Fibroblast of skin of left biceps (primary cell): Measurements from ENCODE around the gene TRPC5OS.

Source experiments
- DNase-seq, 2 experiments: peaks; one replicate each; pipeline ENCODE4 v3.0.0-alpha.2; 2013; ENCODE audit warnings: low read depth in 2 of 2

TRPC5OS gene

DNA sequence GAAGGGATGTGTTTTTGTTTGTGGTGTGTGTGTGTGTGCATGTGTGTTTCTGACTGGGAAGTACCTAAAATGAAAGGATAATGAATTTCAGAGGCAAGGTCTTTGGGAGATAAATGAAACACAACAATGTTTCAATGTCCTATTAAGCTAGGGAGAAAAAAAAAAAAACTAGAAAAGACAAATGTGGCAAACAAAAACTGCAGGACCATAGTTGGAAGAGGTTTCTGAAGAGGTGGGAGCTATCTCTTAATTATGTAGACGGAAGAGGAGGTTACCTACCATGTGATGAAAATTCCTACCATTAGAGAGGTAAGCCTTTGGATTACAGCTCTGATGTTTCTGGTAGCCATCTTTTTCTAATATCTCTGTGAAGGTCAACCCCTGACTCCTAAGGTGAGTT is at the start of gene TRPC5OS:
Gene TRPC5OS (plus strand): TSS at position 301 of the 400 bp plus-strand sequence. CDS start 25,669 bp downstream, outside the sequence.
- no peak for DNase-seq

DNA sequence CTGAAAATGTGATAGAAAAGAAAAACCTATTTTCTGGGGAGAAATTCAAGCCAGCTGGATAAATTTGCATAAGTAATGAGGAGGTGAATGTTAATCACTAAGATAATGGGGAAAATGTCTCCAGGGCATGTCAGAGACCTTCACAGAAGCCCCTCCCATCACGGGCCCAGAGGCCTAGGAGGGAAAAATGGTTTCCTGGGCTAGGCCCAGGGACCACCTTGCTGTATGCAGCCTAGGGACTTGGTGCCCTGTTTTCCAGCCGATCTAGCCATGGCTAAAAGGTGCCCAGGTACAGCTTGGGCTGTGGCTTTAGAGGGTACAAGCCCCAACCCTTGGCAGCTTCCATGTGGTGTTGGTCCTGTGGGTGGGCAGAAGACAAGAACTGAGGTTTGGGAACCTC is 46.6 kb upstream of the TRPC5OS start:
- DNase-seq: no peak

DNA sequence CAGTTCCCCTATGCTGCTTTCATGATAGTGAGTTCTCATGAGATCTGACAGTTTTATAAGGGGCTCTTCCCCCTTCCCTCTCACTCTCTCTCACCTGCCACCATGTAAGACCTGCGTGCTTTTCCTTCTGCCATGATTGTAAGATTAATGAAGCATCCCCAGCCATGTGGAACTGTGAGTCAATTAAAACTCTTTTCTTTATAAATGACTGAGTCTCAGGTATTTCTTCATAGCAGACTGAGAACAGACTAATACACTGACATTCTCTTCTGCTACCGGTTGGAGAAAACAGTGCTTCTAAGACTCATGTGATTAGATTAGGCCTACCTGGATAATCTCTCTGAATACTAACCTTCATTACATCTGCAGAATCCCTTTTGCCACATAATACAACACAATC is 45.4 kb upstream of the TRPC5OS start:
- DNase-seq: no peak

DNA sequence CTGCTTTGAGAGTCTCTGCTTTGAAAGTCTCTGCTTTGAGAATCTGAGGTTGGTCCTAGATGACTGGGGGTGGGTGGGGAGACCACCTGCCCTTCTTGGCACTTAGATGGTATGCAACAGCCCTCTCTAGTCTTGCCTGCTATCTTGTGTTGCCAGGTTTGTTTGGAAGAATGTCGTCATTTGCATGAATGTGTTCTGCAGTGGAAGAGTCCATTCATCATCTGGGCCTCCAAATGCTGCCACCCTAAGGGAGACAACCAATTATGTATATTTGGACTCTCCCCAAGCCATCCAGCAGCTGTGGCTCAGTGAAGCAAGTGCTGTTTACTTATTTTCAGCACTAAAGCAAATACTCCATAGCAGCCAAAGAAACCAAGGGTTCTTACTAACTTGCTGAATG is 44.6 kb upstream of the TRPC5OS start:
- no peak for DNase-seq

DNA sequence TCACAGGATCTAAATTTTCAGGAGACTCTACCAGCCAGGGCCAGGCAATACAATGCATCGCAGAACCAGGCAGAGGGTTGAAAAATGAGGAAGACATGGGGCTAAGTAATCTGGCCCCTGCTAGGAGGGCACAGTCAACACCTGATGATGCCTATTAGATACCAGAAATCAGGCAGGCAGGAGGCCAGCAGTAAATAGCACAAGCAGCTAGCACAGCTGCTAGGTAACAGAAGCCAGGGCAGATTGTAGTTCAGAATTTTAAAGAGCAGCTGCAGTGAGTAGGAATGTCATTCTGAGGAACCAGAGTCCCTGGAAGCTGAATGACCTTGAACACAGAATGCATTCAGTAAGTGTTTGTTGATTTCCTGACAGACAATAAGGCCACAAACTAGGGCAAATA is 38.8 kb upstream of the TRPC5OS start:
- DNase-seq: no peak

DNA sequence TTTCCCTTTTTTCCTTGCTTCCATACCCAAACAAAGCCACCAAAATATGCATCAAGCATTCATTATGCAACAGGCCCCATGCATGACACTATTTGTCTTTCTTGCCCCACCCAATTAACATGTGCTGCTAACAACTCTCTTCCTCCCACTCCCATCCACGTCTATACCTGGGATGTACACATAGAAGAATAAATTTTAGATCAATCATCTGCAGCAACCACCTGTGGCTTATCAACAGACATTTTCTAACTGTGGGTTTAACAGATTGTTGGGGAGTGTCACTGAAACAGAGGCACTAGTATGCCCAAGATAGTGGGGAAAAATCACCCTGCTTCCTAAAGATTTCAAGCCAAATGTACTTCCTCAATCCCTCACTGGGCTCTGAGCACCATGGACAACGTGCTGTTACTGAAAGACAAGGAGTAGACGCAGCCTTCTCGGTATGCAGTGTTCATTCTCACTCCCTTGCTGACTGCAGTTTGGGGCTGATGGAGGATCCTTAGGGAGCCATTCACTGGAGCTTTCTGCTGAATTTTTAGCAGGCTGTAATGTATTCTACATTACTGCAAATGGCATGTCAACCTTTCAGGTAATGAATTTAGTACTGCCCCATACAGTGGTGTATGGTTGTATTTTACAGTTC is 28.4 kb upstream of the TRPC5OS start:
- DNase-seq: no peak

DNA sequence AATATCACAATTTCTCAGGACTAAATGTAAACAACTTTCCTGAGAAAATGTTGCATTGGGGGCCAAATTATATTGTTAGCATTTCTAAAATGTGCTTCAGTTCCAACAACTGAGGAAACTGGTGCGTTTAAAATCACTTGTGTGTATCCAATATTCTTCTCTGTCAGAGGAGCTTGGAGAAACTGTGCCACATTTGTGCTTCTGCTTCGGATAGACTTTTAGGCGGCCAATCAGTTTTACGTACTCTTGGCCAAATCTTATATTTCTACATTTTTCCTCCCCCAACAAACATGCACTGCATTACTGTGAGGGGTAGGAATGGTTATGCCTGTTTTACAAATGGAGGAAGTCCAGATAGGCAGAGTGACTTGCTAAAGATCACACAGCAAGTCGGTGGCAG is 27.4 kb upstream of the TRPC5OS start:
- DNase-seq: no peak

DNA sequence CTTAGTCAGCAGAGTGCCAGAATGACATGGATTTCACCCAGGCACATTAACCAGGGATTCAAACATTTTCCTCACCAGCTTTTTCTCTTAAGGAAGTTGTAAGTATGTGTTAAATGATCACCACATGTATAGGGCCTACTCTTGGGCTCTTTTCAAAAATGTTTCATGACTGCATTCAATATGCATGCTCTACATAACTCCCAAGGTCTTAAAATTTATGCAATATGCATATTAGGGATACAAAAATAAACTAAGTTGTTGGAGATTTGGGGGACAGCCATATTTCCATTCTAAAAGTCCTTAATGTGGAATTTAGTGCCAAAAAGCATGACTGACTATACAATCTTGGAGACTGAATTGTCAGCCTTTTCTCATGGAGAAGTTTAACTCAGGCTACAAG is 25.0 kb upstream of the TRPC5OS start:
- peak; percentile 21 to 36 for DNase-seq

DNA sequence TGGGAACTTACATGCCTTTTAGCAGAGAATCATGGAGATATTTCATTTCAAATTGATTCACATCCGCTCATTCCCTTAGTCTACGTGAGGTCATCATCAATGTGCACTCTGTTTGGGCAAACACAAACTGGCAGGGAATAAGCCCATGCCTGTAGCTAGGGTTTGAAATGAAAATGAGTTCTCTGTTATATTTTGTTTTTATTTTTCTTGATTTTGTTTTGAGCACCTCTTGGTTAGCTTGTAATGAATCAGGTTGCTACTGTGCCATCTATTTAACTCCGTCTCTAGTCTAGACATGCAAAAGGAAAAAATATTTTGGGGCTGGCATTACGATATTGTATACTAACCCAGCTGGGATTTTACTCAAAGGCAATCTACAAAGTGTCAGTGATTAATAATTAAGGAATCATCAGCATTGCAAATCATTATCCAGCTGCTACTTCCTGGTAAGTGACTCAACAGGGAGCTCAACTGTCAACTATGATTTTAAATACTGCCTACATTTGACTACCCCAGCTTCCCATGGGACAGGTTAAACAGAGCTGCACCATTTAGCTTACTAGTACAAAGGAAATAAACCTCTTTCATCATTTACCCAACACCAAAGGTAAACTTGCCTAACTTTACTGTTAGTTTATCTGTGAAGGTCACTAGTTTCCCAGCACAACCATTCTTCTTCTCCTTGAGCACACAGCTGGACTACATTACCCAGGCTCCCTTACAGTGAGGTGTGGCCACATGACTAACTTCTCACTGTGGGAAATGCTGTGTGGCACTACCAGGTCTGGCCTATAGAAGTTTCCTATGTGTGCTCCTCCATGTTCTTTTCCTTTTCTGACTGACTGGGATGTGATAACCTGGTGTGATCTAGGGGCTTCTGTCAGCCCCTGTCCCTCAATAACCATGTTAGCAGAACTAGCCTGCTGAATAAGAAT is 21.2 kb upstream of the TRPC5OS start:
- DNase-seq: no peak

DNA sequence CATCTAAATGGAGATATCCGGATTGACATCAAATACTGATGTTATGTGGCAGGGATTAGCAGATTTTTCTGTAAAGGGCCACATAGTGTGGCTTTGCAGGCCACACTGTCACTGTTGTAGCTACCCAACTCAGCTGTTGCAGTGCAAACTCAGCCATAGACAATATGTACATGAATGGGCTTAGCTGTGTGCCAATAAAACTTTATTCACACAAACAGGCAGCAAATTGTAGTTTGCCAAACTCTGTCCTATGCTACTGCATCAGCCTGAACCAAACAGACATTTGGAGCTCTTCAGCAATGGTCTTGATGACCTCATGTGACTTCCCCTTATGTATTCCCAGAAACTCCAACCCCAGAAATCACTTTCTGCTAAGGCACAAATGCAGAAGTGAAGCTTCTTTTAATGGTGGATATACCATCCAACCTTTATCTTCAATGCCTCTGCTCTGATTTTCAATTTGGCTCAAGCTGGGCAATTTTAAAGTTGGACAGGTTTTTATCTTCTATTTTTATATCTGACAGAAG is 18.4 kb upstream of the TRPC5OS start:
- DNase-seq: no peak

DNA sequence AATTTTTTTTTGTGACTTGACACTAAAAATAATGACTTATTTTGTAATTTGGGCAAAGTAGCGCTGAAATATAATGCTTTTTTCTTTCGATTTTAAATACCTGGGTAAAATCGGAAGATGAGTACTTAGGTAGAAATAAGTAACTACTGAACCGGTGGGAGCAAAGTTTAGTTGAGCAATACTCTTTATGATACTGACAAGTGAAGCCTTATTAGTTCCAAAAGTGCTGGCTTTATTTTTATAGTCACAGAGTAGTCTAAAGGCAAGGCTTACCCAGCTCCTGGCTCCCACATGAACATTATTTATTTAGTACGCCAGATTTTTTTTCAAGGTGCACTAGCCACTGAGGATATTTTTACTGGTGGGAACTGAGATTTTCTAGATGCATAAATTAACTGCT is 14.4 kb upstream of the TRPC5OS start:
- no peak for DNase-seq

DNA sequence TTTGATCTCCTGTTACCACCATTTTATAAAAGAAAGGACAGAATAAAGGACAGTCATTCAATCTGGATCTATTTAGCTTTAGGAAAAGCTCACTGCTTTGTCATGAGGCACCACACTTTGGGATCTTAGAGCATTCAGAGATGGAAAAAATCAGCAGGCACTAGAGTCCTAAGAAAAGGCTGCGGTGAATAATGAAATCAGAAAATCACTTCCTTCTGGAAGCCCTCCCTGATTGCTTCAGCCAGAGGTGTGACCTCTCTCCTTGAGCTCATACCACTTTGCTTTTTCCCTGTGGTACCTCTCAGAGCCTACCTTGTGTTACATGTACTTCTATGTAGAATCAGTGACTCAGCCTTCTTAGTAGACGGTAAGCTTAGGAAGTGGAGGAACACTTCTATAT is 8.7 kb upstream of the TRPC5OS start:
- DNase-seq: no peak

DNA sequence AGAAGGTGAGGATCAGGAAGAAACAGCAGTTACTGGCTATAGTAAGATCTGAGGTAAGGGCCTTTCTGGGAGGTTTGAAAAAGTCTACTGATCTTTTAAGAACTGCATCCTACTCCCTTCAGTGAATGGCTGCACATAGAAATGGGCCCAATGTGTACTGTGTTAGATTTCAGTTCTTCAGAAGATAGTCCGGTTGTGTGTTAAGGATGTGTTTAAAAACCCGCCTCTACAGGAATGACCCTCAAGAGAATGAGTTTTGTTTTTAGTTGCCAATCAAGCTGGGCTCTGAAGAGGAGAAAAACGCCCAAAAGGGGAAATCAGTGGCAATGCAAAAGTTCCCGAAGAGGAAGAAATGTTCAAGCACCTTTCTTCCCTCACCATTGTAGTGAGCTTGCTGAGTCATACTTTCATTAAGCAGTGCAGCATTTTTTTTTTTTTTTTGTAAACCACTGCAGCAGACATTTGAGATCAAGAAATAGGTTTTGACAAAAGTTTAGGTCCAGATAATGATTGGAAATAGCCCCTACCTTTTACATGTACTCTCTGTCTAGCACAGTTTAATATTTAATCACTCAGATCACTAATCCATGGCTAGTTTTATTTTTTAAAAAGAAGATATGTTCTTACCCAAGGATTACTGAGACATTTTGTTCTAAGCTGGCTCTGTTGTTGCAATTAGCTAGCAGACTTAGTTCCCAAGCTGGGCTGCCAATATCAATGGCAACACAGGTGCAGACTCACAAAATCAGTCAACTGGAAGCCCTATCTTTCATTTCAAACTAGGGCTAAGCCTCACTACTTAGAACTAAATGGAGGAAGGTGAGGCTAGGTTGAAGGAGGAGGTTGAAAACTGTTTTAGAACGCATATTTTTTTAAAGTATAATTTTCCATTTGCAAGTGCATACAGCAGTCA is 7.0 kb upstream of the TRPC5OS start:
- DNase-seq: no peak

DNA sequence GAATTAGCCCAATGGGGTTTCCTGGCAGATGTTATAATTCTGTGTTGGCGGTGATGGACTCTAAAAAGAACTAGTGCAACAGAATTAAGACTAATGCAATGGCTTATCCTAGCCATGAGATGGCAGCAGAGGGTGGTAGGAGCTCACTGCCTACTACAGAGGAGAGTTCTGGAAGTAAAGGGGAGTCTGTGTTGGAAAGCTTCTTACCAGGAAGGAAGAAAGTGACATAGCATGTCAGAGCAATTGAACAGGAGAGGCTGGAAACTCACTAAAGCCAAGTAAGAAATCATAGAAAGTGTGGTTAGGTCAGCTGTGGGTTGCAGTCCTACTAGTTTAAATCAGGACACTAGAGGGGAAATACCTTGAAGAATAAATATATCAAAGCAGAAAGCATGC is 6.3 kb upstream of the TRPC5OS start:
- DNase-seq: peak; percentile 8 to 11

DNA sequence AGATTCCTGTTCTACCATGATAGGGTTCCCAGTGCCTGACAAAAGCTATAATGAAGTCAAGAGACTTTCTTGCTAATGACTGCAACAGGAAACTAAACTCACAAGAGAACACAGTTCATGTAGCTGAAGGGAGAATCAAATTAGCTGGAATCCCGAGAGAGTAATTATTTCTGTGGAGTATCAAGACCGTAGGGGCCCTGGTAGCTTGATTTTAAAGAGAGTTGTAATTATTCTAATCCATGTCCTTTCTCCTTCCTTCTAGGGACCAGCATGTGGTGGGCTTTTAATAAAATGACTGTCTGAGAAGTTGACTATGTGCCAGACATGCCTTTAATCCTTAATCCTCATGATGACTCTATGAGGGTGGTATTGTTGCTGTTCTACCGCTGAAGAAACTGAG is 1.7 kb upstream of the TRPC5OS start:
- no peak for DNase-seq

DNA sequence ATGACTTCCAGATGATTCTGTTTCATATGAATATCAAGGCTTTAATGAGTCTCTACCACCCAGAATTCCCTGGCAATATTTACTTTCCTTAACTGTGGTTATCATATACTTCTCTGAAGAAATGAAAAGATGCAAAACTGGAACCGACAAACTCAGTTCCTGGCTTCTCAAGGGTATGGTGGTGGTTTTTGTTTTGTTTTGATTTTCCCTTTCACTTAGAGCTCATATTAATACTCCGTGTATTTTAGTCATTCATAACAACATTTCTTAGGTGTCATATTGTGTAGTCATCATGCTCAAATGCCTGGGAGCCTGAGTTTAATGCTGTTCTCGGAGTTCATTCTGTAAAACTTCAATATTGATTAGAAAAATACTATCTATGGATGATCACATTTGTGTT is 665 bp downstream of the TRPC5OS start:
- DNase-seq: no peak

DNA sequence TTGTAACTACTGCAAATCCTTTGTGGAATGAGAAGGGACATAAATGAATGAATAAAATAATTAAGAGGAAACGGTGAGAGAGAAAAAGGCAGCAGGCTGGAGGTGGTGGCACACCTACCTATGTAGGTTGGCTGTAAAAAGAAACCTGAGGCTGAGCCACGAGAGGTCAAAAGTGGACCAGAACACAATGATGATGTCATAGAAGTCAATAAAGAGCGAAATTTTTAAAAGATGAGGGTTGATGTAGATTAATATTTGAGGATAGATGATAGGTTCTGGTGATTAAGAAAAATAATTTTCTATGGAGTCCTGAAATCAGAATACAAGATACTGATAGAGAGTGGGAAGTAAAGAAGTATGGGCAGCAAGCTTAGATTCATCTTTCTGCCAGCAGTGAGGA is 1.7 kb downstream of the TRPC5OS start:
- DNase-seq: no peak

DNA sequence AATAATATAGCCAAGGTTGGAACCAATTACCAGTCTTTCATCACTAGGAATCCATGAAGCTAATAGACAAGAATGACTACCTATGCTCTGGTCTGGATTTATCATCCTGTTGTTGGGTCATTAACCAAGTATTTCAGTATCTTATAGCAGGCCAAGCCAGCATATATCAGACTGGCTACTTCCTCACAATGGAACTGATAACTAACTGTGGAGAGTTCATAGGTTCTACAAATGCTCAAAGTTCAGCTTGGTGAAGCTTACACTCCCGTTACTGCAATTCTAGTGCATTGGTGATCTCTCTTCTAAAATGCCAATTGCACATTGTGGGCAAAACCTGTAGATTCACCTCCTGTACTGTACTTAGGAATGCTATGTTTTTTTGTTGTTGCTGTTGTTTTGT is 4.8 kb downstream of the TRPC5OS start:
- DNase-seq: no peak

DNA sequence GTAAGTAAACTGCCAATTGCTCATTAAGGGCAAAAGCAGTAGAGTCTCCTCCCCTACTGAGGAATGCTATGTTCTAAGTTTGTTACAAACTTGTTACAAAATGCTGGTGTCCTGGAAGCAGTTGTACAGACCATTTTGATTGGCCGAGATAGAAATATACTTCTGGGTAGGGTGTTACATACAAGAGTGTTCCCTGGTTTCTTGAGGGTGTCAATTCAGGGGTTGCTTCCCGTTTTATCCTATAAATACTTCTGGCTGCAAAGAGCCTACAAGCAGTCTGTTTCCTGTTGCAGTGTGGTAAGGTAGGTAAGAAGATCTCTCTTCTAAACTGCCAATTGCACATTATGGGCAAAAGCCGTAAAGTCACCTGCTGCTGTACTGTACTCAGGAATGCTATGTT is 5.7 kb downstream of the TRPC5OS start:
- DNase-seq: no peak

DNA sequence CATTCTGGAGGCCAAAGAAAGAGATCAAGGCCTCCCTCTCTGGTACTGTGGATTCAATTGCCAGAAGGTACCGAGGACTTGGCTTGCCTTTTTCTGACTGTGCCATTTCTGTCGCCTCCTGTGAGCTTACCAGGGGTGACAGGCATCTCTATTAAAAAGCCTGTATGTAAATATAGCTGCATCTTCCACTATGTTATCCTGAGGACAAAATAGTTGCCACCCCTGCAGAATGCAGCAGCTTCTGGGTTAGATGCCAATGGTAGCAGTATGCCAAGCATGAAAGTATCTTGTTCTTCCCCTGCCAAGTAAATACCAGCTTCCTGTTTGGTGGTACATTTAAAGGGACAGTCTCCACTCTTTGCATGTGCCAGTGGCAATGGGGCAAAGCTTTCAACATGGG is 10.7 kb downstream of the TRPC5OS start:
- no peak for DNase-seq

DNA sequence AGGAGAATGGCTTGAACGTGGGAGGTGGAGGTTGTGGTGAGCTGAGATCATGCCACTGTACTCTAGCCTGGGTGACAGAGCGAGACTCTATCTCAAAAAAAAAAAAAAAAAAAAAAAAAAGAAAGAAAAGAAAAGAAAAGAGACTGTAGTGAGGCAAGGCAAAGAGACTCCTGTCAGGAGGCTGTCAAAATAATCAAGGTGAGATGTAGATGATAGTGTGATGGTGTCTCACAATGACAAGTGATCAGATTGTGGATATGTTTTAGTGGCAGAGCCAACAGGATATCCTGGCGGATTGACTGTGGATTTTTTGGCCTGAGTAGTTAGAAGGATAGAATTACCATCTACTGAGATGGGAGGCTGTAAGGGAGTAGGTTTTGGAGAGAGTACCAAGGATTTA is 12.6 kb downstream of the TRPC5OS start:
- no peak for DNase-seq

DNA sequence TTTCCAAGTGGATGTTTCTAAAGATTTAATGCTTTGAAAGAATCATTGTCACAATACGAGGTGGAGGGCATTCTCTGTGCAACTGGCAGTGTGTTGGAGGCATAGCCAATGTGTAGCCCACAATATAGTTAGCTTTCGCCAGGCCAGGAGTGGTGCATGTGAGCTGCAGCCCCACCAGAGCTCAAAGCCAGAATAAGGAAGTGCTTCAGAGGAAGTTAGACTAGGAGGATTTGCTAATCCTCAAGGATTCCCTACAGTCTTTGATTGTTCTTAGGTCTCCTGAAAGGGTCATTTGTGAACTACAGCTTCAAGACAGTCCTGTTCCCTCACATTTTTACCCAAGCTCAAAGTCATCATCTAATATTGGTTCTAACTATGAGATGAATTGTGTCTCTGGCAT is 16.4 kb downstream of the TRPC5OS start:
- no peak for DNase-seq
